MCF 10A (cell line): ENCODE results near the gene PKDCC. TPM values are rescaled to one million over a fixed set of nuclear protein-coding genes. Genes with fewer than 3 reads are reported as not detected.

Experiments
- BruUV-seq: library from RNA; stranded (reverse); fragments of 400-500 nt; replicated peaks from 2 replicates; lab custom pipeline; 2021; lab: Mats Ljungman, UMichigan
- CTCF ChIA-PET: fragments of 300-600 bp; sonication (Branson Sonifier 250); formaldehyde crosslinking; extraction: SDS; loops from one replicate; lab custom pipeline; 2021; ENCODE audit warnings: antibody characterized with exemption, inconsistent platforms; lab: Yijun Ruan, JAX
- POLR2A ChIA-PET: fragments of 300-600, 350-650 bp; sonication (Branson Sonifier 250); formaldehyde crosslinking; extraction: SDS; loops from one replicate; lab custom pipeline; 2020; ENCODE audit warnings: antibody characterized with exemption, inconsistent platforms; lab: Yijun Ruan, JAX
- DNase-seq: peaks from one replicate; pipeline ENCODE4 v3.0.0-alpha.2; 2018; ENCODE audit not compliant: unreplicated experiment
- H3K27ac Mint-ChIP-seq: one replicate; pipeline ENCODE4 v1.8.0; 2022; ENCODE audit warnings: mild to moderate bottlenecking, low read depth, mixed read lengths; ENCODE audit not compliant: unreplicated experiment
- H3K27me3 Mint-ChIP-seq: one replicate; pipeline ENCODE4 v1.8.0; 2022; ENCODE audit warnings: mixed read lengths; ENCODE audit not compliant: insufficient read depth, unreplicated experiment
- H3K36me3 Mint-ChIP-seq: one replicate; pipeline ENCODE4 v1.8.0; 2022; ENCODE audit warnings: mild to moderate bottlenecking, moderate library complexity, mixed read lengths; ENCODE audit not compliant: insufficient read depth, unreplicated experiment
- H3K4me1 Mint-ChIP-seq: one replicate; pipeline ENCODE4 v1.8.0; 2022; ENCODE audit warnings: mixed read lengths; ENCODE audit not compliant: insufficient read depth, unreplicated experiment
- H3K4me3 Mint-ChIP-seq: one replicate; pipeline ENCODE4 v1.8.0; 2022; ENCODE audit warnings: mild to moderate bottlenecking, moderate library complexity, mixed read lengths; ENCODE audit not compliant: unreplicated experiment
- H3K9me3 Mint-ChIP-seq: one replicate; pipeline ENCODE4 v1.8.0; 2022; ENCODE audit warnings: mixed read lengths; ENCODE audit not compliant: unreplicated experiment
- CTCF ChIP-seq: fragments of 200-600 bp; IDR thresholded peaks from one replicate; pipeline ENCODE4 v1.8.0; 2022; ENCODE audit warnings: antibody characterized with exemption, mild to moderate bottlenecking; ENCODE audit not compliant: unreplicated experiment
- intact Hi-C: fragments of 100-400 bp; cut with micrococcal nuclease; formaldehyde crosslinking; loops from 2 replicates; pipeline ENCODE4 v1.14.1; 2022
- total RNA-seq: library from RNA; stranded (reverse); gene quantifications from 2 replicates; pipeline ENCODE4 v1.2.3, GENCODE V29; 2022

PKDCC gene
- total RNA-seq, 1 experiment from 2014 or later, result 0.49 TPM

- no peaks in the 10 kb centered on the region for H3K9me3 Mint-ChIP-seq
- H3K4me3 Mint-ChIP-seq, result no peak overlapping the region
- no peaks in the 10 kb centered on the region for H3K36me3 Mint-ChIP-seq
- H3K27ac Mint-ChIP-seq, result no peak overlapping the region
- DNase-seq, result no peak
- CTCF ChIA-PET, result interaction anchor here (0.5 to 1.7 kb wide), 4 partner anchors 17 to 176 kb away, joined by 3 to 5 read pairs (median 4); no protein-coding TSS in a partner anchor
- TF ChIP-seq CTCF, result no peak
- H3K27me3 Mint-ChIP-seq, result peaks cover 38% of the 10 kb centered on the region
- no TSS peak for BruUV-seq
- intact Hi-C loops, result no loop called here
- no peaks in the 10 kb centered on the region for H3K4me1 Mint-ChIP-seq
- POLR2A ChIA-PET, result no interaction called here
Measured at GRCh38 chr2:42045352-42045751, 2.5 kb upstream of the PKDCC start.

- ChIA-PET CTCF (interaction anchor here (0.5 to 1.7 kb wide), 5 partner anchors 18 to 211 kb away, joined by 3 to 5 read pairs (median 5); no protein-coding TSS in a partner anchor), POLR2A (no interaction called here)
- Mint-ChIP-seq H3K27me3 (peaks cover 38% of the 10 kb centered on the region), H3K9me3 (no peaks in the 10 kb centered on the region), H3K4me3 (peak overlapping the region; percentile 29), H3K27ac (no peak overlapping the region), H3K4me1 (no peaks in the 10 kb centered on the region), H3K36me3 (no peaks in the 10 kb centered on the region)
- intact Hi-C loops, result no loop called here
- TF ChIP-seq CTCF, result no peak
- DNase-seq, result no peak
- BruUV-seq, result no TSS peak
Measured at GRCh38 chr2:42045848-42046748, 1.7 kb upstream of the PKDCC start.

- no peaks in the 10 kb centered on the region for H3K9me3 Mint-ChIP-seq
- CTCF ChIA-PET, result interaction anchor here (0.6 to 1.7 kb wide), 5 partner anchors 15 to 210 kb away, joined by 3 to 5 read pairs (median 5); no protein-coding TSS in a partner anchor
- peaks cover 31% of the 10 kb centered on the region for H3K27me3 Mint-ChIP-seq
- no peak for TF ChIP-seq CTCF
- no TSS peak for BruUV-seq
- intact Hi-C loops, result no loop called here
- no peak overlapping the region for H3K27ac Mint-ChIP-seq
- POLR2A ChIA-PET, result no interaction called here
- no peaks in the 10 kb centered on the region for H3K4me1 Mint-ChIP-seq
- H3K4me3 Mint-ChIP-seq, result peak overlapping the region; percentile 29
- DNase-seq, result no peak
- no peaks in the 10 kb centered on the region for H3K36me3 Mint-ChIP-seq
Measured at GRCh38 chr2:42046819-42047487, 868 bp upstream of the PKDCC start.
